GM10266 (cell line): ENCODE data around the gene IFNA10.
"Not testable (repeated sequence)": the region's sequence is repeated elsewhere in the genome, so short reads cannot be mapped to it uniquely, and the experiment has no call there.

ENCODE experiments used
- DNase-seq: peaks from one replicate; pipeline ENCODE4 v3.0.0; 2012; ENCODE audit errors: extremely low spot score
- TF ChIP-seq, protein P1 (sequence below): IDR thresholded peaks from 2 replicates; pipeline ENCODE4 v1.5.1; 2012; ENCODE audit warnings: mild to moderate bottlenecking, low read depth; ENCODE audit not compliant: control insufficient read depth, insufficient read depth; ENCODE audit errors: missing control alignments

IFNA10 gene

DNA sequence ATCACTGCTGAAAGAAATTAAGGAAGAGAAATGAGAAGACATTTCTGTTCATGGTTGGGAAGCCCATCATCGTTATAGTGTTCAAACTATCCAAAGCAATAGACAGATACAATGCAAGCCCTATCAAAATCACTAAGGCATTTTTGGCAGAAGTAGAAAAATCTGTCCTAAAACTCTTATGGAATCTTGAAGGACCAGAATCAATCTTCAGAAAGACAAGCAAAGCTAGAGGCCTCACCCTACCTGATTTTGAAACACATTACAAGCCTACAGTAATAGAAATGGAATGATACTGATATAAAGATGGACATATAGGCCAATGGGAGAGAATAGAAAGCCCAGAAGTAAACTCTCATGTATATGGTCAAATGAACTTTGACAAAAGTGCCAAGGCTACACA lies 35.6 kb downstream of the IFNA10 start:
- TF ChIP-seq, protein P1, sequence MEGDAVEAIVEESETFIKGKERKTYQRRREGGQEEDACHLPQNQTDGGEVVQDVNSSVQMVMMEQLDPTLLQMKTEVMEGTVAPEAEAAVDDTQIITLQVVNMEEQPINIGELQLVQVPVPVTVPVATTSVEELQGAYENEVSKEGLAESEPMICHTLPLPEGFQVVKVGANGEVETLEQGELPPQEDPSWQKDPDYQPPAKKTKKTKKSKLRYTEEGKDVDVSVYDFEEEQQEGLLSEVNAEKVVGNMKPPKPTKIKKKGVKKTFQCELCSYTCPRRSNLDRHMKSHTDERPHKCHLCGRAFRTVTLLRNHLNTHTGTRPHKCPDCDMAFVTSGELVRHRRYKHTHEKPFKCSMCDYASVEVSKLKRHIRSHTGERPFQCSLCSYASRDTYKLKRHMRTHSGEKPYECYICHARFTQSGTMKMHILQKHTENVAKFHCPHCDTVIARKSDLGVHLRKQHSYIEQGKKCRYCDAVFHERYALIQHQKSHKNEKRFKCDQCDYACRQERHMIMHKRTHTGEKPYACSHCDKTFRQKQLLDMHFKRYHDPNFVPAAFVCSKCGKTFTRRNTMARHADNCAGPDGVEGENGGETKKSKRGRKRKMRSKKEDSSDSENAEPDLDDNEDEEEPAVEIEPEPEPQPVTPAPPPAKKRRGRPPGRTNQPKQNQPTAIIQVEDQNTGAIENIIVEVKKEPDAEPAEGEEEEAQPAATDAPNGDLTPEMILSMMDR, result no peak
- DNase-seq, result no peak

GRCh38 chr9:21166560-21166959 lies 40.4 kb downstream of the IFNA10 start, which contains the start of gene IFNA21:
Gene IFNA21, minus strand, starts transcription at chr9:21166660. Its CDS starts 48 bp downstream, at chr9:21166612.
- not testable (repeated sequence) for DNase-seq

GRCh38 chr9:21165516-21165915 lies 41.4 kb downstream of the IFNA10 start:
- no peak for DNase-seq
- TF ChIP-seq, protein P1, result no peak

DNA sequence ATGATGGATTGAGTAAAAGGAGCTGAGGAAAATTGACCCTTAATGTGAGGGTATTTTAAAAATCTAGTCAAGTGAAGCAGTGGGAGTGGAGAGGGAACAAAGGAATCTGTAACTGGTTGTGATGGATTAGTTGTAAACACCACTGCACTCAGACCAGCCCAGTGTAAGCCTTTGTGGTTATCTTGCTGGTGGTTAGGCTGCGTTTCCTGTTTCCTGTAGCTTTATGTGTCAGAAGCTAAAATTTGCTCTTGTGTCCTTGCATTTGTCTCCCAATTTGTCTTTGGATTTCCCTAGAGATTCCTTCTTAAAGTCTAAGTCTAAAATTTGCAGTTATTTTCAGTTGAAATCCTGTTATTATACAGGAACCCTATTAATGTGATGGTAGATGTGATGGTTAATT lies 46.8 kb downstream of the IFNA10 start:
- TF ChIP-seq, protein P1, result no peak
- DNase-seq, result peak; percentile 23
